Parathyroid adenoma (tissue), 2 donors: ENCODE measurements around the gene CALCOCO1.
A peak's percentile ranks its signal among the peaks of the same experiment; 100 is the strongest.

Experiments used
- H2AFZ ChIP-seq: fragments of 300-600 bp; sonication (generic); one replicate; pipeline ENCODE4 v1.7.0; 2017; ENCODE audit warnings: antibody characterized with exemption, mild to moderate bottlenecking
- H3K27ac ChIP-seq: fragments of 300-600 bp; sonication (generic); one replicate; pipeline ENCODE4 v1.7.0; 2017
- H3K27me3 ChIP-seq: fragments of 300-600 bp; sonication (generic); one replicate; pipeline ENCODE4 v1.7.0; 2017; ENCODE audit warnings: low read length; ENCODE audit not compliant: control insufficient read depth, insufficient read depth
- H3K36me3 ChIP-seq: fragments of 300-600 bp; sonication (generic); one replicate; pipeline ENCODE4 v1.7.0; 2017; ENCODE audit warnings: low read length; ENCODE audit not compliant: control insufficient read depth, insufficient read depth
- H3K4me1 ChIP-seq: fragments of 300-600 bp; sonication (generic); one replicate; pipeline ENCODE4 v1.7.0; 2017; ENCODE audit warnings: control low read depth
- H3K4me2 ChIP-seq: fragments of 300-600 bp; sonication (generic); one replicate; pipeline ENCODE4 v1.7.0; 2017; ENCODE audit warnings: low read length
- H3K4me3 ChIP-seq: fragments of 300-600 bp; sonication (generic); one replicate; pipeline ENCODE4 v1.7.0; 2017; ENCODE audit warnings: low read depth, low read length
- H3K79me2 ChIP-seq: fragments of 300-600 bp; sonication (generic); one replicate; pipeline ENCODE4 v1.7.0; 2017; ENCODE audit warnings: control low read depth
- H3K9ac ChIP-seq: fragments of 300-600 bp; sonication (generic); one replicate; pipeline ENCODE4 v1.7.0; 2017; ENCODE audit warnings: mild to moderate bottlenecking
- H3K9me3 ChIP-seq: fragments of 300-600 bp; sonication (generic); one replicate; pipeline ENCODE4 v1.7.0; 2017; ENCODE audit warnings: low read length; ENCODE audit not compliant: control insufficient read depth
- TF ChIP-seq, protein P1 (sequence below): fragments of 300-600 bp; sonication (generic); IDR thresholded peaks from one replicate; pipeline ENCODE4 v1.7.0; 2017; ENCODE audit warnings: antibody characterized with exemption, mild to moderate bottlenecking
- donor health status: primary hyperparathyroidism.

CALCOCO1 gene

DNA sequence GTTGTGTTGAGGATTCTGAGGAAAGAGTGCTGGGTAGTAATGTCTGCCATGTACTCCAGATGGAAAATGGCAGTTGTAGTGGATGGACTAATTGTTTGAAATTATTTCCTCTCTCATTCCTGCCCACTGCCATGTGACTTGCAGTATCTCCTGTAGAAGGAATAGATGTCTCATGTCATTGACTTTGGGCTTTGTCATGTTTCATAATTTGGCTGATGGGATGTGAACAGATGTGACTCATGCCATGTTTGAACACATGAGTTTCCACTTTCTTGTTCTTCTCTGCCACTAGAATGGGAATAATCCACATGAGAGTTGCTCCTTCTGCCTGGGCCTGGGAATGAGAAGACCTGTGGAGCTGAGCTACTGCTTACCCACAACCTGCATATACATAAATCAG, 2.4 kb upstream of the CALCOCO1 start:
- Histone ChIP-seq H3K4me3 (no peak overlapping the region), H3K9me3 (no peaks in the 10 kb centered on the region), H3K79me2 (peaks cover 2% of the 10 kb centered on the region), H3K27me3 (no peaks in the 10 kb centered on the region), H3K9ac (no peak overlapping the region), H3K4me2 (no peak overlapping the region), H3K36me3 (no peaks in the 10 kb centered on the region), H2AFZ (no peak overlapping the region), H3K27ac (no peak overlapping the region), H3K4me1 (no peaks in the 10 kb centered on the region)
- TF ChIP-seq, protein P1, sequence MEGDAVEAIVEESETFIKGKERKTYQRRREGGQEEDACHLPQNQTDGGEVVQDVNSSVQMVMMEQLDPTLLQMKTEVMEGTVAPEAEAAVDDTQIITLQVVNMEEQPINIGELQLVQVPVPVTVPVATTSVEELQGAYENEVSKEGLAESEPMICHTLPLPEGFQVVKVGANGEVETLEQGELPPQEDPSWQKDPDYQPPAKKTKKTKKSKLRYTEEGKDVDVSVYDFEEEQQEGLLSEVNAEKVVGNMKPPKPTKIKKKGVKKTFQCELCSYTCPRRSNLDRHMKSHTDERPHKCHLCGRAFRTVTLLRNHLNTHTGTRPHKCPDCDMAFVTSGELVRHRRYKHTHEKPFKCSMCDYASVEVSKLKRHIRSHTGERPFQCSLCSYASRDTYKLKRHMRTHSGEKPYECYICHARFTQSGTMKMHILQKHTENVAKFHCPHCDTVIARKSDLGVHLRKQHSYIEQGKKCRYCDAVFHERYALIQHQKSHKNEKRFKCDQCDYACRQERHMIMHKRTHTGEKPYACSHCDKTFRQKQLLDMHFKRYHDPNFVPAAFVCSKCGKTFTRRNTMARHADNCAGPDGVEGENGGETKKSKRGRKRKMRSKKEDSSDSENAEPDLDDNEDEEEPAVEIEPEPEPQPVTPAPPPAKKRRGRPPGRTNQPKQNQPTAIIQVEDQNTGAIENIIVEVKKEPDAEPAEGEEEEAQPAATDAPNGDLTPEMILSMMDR, result no peak

DNA sequence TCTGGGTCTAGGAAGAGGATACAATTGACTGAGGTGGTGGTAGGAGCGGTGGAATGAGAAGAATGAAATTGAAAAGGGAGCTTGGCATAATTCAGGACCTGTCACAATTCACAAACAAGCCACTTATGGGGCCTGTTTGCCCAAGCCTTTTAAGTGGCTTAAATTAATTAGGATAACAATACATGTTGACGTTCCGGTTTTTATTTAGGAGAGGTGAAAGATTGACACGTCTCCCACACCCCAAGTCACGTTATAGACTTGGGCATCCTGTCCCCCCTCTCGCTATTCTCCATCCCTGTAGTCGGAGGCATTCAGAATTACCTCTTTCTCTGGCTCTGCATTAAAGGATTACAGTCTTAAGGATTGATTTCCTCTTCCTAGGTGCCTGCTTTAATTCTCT, 954 bp upstream of the CALCOCO1 start:
- H3K4me3 ChIP-seq, result no peak overlapping the region
- TF ChIP-seq, protein P1, result no peak

DNA sequence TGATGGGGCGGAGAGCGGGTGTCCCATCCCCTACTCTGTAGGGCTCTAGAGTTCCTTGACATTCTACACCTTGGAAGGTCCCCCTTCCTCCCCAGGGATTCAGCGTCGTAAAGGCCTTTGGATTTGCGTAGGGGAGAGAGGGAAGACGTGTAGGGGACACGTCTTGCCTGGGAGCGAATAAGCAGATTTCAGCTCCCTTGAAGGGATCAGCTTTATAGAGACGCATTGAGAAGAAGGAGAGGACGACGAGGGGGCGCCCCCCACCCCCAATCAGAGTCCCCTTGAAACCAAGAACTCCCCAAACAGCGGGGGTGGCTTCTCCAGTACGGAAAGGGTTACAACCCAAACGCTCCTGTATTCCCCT, 324 bp downstream of the CALCOCO1 start:
- no peaks in the 10 kb centered on the region for H3K36me3 ChIP-seq
- TF ChIP-seq, protein P1, result no peak
- H3K4me1 ChIP-seq, result no peaks in the 10 kb centered on the region
- H3K27ac ChIP-seq, result peak overlapping the region; percentile 36
- H3K9me3 ChIP-seq, result no peaks in the 10 kb centered on the region
- peaks cover 2% of the 10 kb centered on the region for H3K79me2 ChIP-seq
- H3K9ac ChIP-seq, result peak overlapping the region; percentile 4
- peak overlapping the region; percentile 92 for H3K4me2 ChIP-seq
- peak overlapping the region; percentile 81 for H3K4me3 ChIP-seq
- H2AFZ ChIP-seq, result peak overlapping the region; percentile 68
- no peaks in the 10 kb centered on the region for H3K27me3 ChIP-seq

More for the DNA sequence above, 954 bp upstream of the CALCOCO1 start:
- Histone ChIP-seq H3K9ac (no peak overlapping the region), H3K4me1 (no peaks in the 10 kb centered on the region), H3K79me2 (peaks cover 2% of the 10 kb centered on the region), H2AFZ (peak overlapping the region; percentile 94), H3K4me2 (peak overlapping the region; percentile 86), H3K9me3 (no peaks in the 10 kb centered on the region), H3K27me3 (no peaks in the 10 kb centered on the region), H3K36me3 (no peaks in the 10 kb centered on the region), H3K27ac (peak overlapping the region; percentile 25)

DNA sequence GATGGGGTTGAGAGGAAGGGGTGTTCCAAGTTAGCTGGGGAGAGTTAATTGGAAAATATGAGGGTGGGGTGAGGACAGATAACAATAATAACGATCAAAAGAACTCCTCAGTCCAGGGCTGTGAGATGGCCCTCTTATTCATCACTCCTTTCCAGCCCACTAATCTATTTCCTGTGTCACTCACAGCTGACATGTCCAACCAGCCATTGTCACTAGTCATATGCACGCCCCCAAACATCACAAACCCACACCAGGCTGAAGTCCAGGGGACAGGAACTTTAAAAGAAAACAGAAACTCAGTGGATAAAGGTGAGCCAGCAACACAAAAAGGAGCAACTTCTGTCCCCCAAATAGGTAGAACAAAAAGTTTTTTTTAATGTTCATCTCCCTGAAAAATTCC, 911 bp downstream of the CALCOCO1 start:
- Histone ChIP-seq H3K9me3 (no peaks in the 10 kb centered on the region), H3K27ac (no peak overlapping the region)
- TF ChIP-seq, protein P1, result no peak

DNA sequence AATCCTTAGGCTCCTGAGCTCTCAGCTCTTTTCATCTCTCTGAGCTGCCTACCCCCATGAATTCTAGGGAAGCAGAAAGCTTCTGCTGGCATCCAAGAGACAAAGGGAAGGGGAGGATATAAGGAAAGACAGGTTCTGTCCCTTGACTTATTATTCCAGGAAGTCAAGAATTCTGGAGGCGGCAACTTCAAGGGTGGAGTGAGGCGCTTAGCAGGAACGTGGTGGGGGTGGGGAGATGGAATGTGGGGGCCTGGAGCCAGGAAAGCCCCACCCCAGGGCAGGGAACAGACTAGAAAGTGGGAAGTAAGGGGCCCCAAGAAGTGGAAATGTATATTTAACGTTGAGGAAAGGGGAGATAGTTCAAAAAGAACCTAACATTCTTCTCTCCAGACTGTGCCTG, 1.4 kb downstream of the CALCOCO1 start:
- Histone ChIP-seq H3K9me3 (no peaks in the 10 kb centered on the region), H2AFZ (no peak overlapping the region), H3K27ac (no peak overlapping the region), H3K4me3 (no peak overlapping the region), H3K9ac (no peak overlapping the region), H3K27me3 (no peaks in the 10 kb centered on the region), H3K36me3 (no peaks in the 10 kb centered on the region), H3K4me2 (peak overlapping the region; percentile 92), H3K79me2 (peaks cover 2% of the 10 kb centered on the region), H3K4me1 (no peaks in the 10 kb centered on the region)
- TF ChIP-seq, protein P1, result no peak

More for the DNA sequence above, 911 bp downstream of the CALCOCO1 start:
- Histone ChIP-seq H3K4me2 (peak overlapping the region; percentile 92), H3K4me3 (peak overlapping the region; percentile 81), H3K9ac (no peak overlapping the region), H2AFZ (no peak overlapping the region), H3K79me2 (peaks cover 2% of the 10 kb centered on the region), H3K36me3 (no peaks in the 10 kb centered on the region), H3K4me1 (no peaks in the 10 kb centered on the region), H3K27me3 (no peaks in the 10 kb centered on the region)
